PFSK-1 (cell line): ENCODE results near the gene GRK3.

Source experiments
- FOXP2 ChIP-seq: optimal IDR thresholded peaks from 2 replicates; pipeline ENCODE3; 2011; ENCODE audit warnings: borderline replicate concordance, control low read depth, inconsistent platforms; ENCODE audit not compliant: insufficient read depth; ENCODE audit errors: extremely low read length, extremely low read depth
- POLR2AphosphoS5 ChIP-seq: IDR thresholded peaks from 2 replicates; pipeline ENCODE4 v1.6.1; 2012; ENCODE audit warnings: low read depth, mild to moderate bottlenecking, control low read depth, low read length, moderate library complexity
- SIN3A ChIP-seq: IDR thresholded peaks from 2 replicates; pipeline ENCODE4 v1.6.1; 2012; ENCODE audit warnings: mild to moderate bottlenecking, low read length, moderate library complexity, borderline replicate concordance; ENCODE audit not compliant: insufficient read depth
- TAF1 ChIP-seq: IDR thresholded peaks from 2 replicates; pipeline ENCODE4 v1.6.1; 2012; ENCODE audit warnings: low read length, control low read depth, borderline replicate concordance; ENCODE audit not compliant: insufficient read depth
- TF ChIP-seq, protein P1 (sequence below), 2 experiments: IDR thresholded peaks; 2 replicates each; pipeline versions ENCODE4 v1.6.1 to v1.8.0; 2011 to 2012; ENCODE audit warnings: low read depth in 2 of 2, low read length in 2 of 2, control low read depth in 1 of 2, inconsistent platforms in 1 of 2, mild to moderate bottlenecking in 1 of 2, moderate library complexity in 1 of 2; ENCODE audit not compliant: insufficient read depth in 1 of 2

Gene GRK3

DNA sequence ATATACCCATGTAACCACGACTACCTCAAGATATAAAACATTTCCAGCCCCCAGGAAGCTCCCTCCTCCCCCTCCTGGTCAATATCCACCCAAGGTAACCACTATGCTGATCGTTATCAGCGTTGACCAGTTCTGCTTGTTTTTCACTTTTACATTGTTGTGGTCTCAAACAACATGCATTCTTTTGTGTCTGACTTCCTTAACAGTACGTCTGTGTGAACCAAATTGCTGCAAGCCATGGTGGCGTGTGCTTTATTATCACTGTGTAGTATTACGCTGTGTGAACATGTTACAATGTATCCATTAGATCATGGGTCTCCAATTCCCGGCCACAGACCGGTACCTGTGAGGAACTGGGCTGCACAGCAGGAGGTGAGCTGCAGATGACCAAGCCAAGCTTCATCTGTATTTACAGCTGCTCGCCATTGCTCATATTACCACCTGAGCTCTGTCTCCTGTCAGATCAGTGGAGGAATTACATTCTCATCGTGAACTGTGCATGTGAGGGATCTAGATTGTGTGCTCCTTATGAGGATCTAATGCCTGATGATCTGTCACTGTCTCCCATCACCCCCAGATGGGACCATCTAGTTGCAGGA is 15.5 kb upstream of the GRK3 start:
- TF ChIP-seq TAF1, result no peak

DNA sequence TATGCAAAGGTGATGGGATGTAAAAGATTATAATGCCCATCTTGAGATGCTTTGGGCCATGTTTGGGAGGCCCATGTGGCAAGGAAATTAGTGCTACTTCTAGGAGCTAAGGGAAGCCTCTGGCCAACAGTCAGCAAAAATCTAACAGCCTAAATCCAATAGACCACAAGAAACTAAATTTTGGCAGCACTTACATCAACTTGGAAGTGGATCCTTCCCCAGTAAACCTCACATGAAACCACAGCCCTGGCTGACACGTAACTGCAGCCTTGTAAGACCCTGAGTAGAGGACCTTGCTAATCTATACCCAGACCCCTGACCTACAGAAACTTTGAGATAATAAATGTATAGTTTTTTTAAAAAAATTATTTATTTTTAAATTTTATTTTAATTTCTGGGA is 13.1 kb upstream of the GRK3 start:
- no peak for TF ChIP-seq FOXP2
- no peak for TF ChIP-seq SIN3A

DNA sequence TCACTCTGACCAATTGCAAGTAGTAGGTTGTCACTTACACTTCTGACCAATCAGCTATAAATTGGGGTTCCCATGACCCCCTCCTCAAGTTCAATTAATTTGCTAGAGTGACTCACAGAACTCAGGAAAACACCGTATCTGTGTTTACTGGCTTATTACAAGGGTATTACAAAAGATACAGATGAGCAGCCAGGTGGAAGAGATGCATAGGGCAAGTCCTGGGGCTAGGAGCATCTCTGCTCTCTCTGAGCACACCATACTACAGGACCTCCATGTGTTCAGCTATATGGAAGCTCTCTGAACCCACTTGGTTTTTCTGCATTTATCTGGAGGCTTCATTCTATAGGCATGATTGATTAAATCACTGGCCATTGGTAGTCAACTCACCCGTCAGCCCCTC is 11.3 kb upstream of the GRK3 start:
- TF ChIP-seq FOXP2 (no peak), POLR2AphosphoS5 (no peak), SIN3A (no peak), TAF1 (no peak)
- TF ChIP-seq, protein P1, sequence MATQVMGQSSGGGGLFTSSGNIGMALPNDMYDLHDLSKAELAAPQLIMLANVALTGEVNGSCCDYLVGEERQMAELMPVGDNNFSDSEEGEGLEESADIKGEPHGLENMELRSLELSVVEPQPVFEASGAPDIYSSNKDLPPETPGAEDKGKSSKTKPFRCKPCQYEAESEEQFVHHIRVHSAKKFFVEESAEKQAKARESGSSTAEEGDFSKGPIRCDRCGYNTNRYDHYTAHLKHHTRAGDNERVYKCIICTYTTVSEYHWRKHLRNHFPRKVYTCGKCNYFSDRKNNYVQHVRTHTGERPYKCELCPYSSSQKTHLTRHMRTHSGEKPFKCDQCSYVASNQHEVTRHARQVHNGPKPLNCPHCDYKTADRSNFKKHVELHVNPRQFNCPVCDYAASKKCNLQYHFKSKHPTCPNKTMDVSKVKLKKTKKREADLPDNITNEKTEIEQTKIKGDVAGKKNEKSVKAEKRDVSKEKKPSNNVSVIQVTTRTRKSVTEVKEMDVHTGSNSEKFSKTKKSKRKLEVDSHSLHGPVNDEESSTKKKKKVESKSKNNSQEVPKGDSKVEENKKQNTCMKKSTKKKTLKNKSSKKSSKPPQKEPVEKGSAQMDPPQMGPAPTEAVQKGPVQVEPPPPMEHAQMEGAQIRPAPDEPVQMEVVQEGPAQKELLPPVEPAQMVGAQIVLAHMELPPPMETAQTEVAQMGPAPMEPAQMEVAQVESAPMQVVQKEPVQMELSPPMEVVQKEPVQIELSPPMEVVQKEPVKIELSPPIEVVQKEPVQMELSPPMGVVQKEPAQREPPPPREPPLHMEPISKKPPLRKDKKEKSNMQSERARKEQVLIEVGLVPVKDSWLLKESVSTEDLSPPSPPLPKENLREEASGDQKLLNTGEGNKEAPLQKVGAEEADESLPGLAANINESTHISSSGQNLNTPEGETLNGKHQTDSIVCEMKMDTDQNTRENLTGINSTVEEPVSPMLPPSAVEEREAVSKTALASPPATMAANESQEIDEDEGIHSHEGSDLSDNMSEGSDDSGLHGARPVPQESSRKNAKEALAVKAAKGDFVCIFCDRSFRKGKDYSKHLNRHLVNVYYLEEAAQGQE (IDR thresholded peaks at IDR 0.05; ENCODE audit: insufficient read depth in 1 of 2, low read depth in 2 of 2, low read length in 2 of 2), result no peak

DNA sequence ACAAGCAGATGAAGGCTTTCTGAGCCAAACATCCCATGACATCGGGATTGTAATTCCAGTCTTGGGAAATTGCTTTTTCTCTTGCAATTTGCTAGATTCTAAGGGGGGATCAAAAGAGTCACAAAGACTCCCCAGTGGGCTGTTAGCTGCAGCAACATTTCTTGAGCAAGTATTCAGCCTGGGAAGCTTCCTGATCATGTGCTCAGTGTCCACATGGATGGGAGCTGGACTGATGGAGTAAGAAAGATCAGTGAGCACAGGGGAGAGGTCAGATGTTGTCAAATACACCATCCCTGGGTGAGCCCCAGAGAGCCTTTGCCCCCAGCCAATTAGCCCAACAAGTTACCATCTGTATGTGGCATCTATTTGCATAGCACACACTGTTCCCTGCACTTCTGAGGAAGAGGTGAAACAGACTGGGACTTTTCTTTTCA is 10.2 kb upstream of the GRK3 start:
- no peak for TF ChIP-seq POLR2AphosphoS5
- TF ChIP-seq TAF1, result no peak
- TF ChIP-seq SIN3A, result no peak
- TF ChIP-seq FOXP2, result no peak
- TF ChIP-seq, protein P1 (IDR thresholded peaks at IDR 0.05; ENCODE audit: insufficient read depth in 1 of 2, low read depth in 2 of 2, low read length in 2 of 2), result no peak

DNA sequence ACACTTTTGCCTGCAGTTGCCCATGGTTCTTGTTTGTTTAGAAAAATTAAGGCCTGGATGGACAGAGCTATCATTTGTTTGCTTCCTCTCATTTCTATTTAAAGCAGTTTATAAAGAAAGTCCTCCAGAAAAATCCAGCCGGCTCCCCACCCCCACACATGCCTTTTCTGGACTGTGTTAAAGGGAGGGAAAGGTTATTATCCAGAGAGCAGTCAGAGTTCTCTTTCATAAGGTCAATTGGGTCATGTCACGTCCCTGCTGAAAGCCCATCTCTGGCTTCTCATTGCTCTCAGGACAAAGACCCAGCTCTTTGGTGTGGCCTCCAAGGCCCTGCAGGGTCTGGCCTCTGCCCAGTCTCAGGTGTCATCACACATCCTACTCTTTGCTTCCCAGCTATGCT is 9.8 kb upstream of the GRK3 start:
- TF ChIP-seq SIN3A (no peak), TAF1 (no peak), POLR2AphosphoS5 (no peak), FOXP2 (no peak)
- TF ChIP-seq, protein P1 (IDR thresholded peaks at IDR 0.05; ENCODE audit: insufficient read depth in 1 of 2, low read depth in 2 of 2, low read length in 2 of 2), result no peak

DNA sequence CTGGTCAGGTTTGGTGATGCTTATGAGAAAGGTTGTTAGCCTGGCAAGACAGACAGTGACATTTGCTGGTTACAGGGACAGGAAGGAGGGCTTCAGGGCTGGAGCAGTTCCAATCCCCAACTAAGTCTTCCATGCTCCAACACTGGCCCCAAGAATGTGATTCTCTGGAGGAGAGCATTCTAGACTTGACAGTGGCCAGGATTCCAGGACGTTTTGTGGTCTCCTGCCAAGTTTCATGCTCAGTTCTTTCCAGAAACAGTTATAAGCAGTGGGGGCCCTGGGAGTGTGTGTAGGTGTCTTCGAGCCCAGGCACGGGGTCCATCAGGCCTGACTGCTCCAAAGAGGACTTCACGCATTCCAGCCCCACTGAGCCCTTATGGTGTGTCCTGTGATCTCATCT is 8.9 kb upstream of the GRK3 start:
- TF ChIP-seq FOXP2 (no peak), TAF1 (no peak), SIN3A (no peak), POLR2AphosphoS5 (no peak)
- TF ChIP-seq, protein P1 (IDR thresholded peaks at IDR 0.05; ENCODE audit: insufficient read depth in 1 of 2, low read depth in 2 of 2, low read length in 2 of 2), result no peak
